Measurements from ENCODE around the gene GABRG3.

The GABRG3 gene

DNA sequence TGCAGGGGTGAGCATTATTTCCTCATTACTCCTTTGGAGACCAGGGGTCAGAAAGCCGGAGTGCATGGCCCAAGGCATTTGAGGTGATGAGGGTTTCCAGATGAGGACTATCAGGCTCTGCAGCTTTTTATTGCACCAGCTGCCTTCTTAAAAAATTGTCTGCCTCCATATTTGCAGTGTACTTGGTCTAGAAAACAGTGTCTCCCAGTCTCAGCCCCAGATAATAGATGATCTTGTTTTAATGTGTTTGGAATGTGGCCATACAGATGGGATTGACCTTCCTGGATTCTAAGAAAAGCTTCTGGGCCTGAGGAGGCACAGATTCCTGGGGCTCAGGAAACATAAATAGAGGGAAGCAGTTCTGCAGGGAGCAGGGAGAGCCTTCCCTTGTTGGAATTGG lies 123.3 kb downstream of the GABRG3 start:
- DNase-seq (ENCODE audit: low read depth in 1 of 2, low spot score in 1 of 2): no peak

DNA sequence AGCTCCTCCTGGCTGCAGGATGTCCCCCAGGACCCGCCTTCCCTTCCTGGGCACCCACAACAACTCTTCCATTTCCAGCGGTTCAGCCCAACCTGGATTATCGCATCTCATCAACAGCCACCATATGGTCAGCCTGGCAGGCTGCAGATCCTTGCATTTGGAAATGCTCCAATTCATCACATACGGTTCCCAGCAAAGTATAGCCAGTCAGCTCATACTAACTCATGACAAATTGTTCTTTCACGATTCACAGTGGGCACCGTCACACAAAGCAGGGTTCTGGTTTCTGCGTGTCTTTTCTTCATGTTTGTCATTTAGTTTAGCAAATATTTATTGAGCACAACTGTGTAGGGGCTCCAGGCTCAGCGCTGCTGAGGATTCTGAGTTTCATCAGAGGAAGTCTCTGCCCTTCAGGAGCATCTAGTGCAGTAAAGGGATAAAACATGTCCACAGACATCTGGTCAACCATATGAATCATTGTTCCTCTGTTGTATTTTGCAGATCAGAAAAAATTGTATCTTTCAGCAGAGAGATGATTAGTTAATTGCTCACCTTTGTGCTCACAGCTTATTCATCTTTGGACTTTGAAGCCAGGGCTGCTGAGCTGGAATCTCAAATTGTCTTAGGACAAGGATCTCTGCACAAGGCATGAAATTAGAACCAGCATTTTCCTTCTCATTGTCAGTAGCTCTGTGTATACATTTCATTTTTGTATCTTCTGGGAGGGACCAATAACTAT lies 125.1 kb downstream of the GABRG3 start:
- DNase-seq (ENCODE audit: low read depth in 1 of 2, low spot score in 1 of 2): no peak

DNA sequence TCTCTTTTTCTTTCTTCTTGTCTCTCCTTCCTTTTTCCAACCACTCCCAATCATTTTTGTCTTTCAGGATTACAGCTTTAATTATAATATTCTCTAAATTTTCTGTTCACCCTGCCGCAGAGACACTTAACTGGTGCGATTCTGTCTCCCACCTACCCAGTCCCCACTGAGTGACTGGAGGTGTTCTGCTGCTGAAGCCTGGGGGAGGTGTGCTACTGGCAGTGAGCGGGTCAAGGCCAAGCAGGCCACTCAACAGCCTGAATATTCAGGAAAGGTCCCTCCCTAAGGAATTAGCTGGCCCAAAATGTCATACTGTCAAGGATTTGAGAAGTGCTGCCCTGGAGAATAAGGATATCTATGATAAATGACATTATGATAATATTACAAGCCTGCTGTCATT lies 126.5 kb downstream of the GABRG3 start:
- no peak for DNase-seq (ENCODE audit: low read depth in 1 of 2, low spot score in 1 of 2)

GRCh38 chr15:27101982-27102381 lies 131.0 kb downstream of the GABRG3 start:
- DNase-seq (ENCODE audit: low read depth in 1 of 2, low spot score in 1 of 2): no peak

- no peak for DNase-seq (ENCODE audit: low read depth in 1 of 2, low spot score in 1 of 2)
Observed at GRCh38 chr15:27111323-27111722, 140.3 kb downstream of the GABRG3 start.

DNA sequence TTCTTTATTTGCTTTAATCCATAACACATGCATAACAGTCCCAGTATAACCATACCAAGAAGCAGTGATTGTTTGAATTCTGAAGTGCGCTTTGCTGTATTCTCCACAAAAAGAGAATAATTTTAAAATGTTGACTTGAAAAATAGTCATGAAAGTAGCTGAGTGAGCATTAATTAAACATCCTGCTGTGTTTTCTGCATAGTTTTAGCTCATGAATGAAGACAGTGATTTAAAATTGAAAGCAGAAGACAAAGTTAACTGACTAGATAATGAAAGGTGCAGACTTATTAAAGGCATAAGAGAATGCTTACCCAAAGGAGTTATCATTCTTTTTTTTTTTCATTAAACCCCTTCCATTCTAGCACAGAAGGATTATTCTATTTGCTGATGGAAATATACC lies 143.5 kb downstream of the GABRG3 start:
- DNase-seq (ENCODE audit: low read depth in 1 of 2, low spot score in 1 of 2): no peak

DNA sequence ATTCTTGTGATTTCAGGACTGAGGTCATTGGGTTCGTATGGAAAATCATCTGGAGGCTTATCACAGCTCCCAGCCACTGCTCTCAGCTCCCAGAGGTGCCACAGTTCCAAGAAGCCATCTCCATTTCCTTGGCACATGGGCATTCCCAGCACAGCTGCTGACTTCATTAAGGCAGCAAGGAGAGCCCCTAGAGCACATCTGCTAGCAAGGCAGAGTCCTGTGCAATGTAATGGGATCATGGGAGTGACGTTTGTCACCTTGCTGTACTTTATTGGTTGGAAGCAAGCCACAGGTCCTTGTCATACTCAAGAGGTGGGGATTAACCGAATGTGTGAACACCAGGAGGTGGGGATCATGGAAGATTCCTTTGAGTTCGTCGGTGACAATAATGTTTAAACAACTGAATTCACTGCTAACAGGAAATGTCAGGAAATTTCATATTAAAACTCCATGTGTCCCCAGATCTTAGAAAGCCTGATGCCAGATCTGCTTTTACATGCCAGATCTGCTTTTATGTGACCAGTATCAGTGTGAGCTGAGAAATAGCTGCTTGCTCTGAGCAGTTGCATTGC lies 148.8 kb downstream of the GABRG3 start:
- no peak for DNase-seq (ENCODE audit: low read depth in 1 of 2, low spot score in 1 of 2)

DNA sequence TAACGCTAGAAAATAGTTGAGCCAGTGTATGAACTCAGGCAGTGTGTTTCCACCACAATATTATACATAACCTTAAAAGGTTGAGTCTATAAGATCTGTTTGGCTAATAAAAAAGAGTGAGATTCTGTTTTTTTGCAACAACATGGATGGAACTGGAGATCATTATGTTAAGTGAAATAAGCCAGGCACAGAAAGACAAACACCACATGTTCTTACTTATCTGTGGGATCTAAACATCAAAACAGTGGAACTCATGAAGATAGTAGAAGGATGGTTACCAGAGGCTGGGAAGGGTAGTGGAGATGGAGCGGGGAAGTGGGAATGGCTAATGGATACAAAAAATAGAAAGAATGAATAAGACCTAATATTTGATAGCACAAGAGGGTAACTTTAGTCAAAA lies 150.7 kb downstream of the GABRG3 start:
- no peak for DNase-seq (ENCODE audit: low read depth in 1 of 2, low spot score in 1 of 2)

- no peak for DNase-seq (ENCODE audit: low read depth in 1 of 2, low spot score in 1 of 2)
Observed at GRCh38 chr15:27123291-27123690, 152.3 kb downstream of the GABRG3 start.

DNA sequence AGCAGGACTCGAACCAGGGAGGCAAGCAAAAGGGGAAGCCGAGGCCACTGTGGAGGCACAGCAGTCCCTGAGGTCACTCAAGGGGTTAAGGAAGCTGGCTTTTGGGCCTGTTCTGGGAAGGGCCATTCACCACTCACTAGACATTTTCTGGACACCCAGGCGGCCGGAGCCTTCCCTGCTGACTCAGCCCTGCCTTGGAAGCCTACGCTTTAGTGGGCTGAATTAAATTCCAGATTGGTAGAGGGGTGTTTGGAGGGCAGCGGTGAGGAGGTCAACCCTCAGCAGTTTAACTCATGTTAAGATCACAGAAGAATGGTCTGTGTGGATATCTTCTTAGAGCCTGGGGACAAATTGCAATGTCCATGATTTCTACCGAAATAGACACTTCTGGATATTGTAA lies 152.8 kb downstream of the GABRG3 start:
- DNase-seq (ENCODE audit: low read depth in 1 of 2, low spot score in 1 of 2): no peak

DNA sequence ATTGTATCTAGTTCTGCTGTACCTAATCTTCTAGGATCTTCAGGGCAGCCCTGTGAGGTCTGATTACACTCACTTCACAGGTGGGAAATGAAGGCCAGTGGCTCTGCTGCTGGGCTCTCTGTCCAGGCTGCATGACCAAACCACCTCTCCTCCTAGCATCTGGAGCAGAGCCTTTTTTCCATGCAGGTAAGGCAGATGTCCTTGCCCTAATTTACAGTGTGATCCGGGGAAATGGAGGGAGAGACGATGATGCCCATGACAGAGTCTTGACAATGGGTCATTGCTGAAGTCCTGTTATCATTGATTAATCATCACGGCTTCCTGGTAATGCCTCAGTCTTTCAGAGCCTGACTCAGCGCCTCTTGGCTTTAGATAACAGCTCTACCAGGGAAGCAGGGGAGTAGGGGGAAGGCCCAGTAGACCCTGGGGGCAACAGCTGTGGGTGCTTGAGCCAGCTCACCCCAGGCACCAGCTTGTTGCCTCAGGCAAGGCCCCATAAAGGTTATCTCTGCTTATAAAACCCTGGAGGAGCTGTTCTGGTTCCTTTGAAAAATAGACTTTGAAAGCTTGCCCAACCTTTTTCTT lies 153.4 kb downstream of the GABRG3 start:
- no peak for DNase-seq (ENCODE audit: low read depth in 1 of 2, low spot score in 1 of 2)

- DNase-seq (ENCODE audit: low read depth in 1 of 2, low spot score in 1 of 2): no peak
Observed at GRCh38 chr15:27125185-27125584, 154.2 kb downstream of the GABRG3 start.

GRCh38 chr15:27126449-27126848 lies 155.5 kb downstream of the GABRG3 start:
- DNase-seq (ENCODE audit: low read depth in 1 of 2, low spot score in 1 of 2): no peak

- DNase-seq (ENCODE audit: low read depth in 1 of 2, low spot score in 1 of 2): no peak
Observed at GRCh38 chr15:27127815-27128570, 157.0 kb downstream of the GABRG3 start.

DNA sequence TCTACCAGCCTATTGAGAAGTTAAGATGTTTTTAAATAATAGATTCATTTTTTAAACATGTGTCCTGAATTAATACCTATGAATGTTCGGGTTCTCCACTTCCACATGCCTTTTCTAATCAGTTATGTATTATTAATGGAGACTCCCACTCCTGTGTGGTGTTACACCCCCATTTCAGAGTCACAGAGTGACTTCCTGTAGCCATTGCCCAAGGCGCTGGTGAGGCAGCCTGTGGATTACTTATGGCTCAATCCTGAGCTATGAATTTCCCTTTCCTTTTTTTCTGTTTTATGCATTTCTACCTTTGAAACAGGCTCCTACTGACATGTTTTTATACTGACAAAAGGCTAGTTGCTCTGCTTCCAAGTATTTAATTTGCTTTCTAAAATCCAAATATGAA lies 162.3 kb downstream of the GABRG3 start:
- DNase-seq (ENCODE audit: low read depth in 1 of 2, low spot score in 1 of 2): no peak

GRCh38 chr15:27134481-27134880 lies 163.5 kb downstream of the GABRG3 start:
- DNase-seq (ENCODE audit: low read depth in 1 of 2, low spot score in 1 of 2): no peak

DNA sequence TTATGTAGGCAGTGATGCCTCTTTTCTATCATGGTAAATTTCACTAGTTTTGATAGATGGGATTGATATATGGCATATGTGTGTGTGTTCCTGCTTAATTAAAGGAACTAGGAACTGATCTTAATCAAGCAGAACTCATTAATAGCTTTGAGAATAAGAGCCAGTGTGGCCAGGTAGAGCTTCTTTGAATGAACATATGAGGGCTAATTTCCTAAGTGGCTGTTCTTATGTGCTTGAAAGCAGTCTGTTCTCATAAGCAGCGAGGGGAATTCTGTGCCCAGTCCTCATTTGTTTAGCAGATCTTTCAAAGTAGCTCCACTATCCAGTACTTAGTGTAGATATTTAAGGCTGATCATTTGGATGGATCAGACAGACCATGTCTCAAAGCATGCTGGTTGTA lies 164.2 kb downstream of the GABRG3 start:
- DNase-seq (ENCODE audit: low read depth in 1 of 2, low spot score in 1 of 2): no peak

DNA sequence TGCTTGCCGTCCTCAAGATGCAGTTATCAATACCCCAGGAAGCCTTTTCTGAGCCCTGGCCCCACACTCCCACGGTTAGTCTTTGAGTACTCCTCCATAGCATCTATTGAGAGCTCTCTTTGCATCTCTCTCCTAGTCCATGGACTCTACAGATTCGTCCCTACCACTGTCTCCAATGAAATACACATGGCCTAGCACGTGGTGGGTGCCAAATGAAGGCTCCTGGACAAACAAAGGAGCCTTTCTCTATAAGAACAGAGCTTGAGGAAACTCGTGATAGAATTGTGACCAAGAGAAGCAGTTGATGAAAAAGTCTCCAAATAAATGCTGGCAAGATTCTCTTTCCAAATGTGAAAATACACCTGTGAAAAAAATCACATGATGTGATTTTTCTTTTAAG lies 166.1 kb downstream of the GABRG3 start:
- no peak for DNase-seq (ENCODE audit: low read depth in 1 of 2, low spot score in 1 of 2)

- DNase-seq (ENCODE audit: low read depth in 1 of 2, low spot score in 1 of 2): no peak
Observed at GRCh38 chr15:27165590-27165989, 194.6 kb downstream of the GABRG3 start.

- no peak for DNase-seq (ENCODE audit: low read depth in 1 of 2, low spot score in 1 of 2)
Observed at GRCh38 chr15:27166917-27167316, 195.9 kb downstream of the GABRG3 start.

- DNase-seq (ENCODE audit: low read depth in 1 of 2, low spot score in 1 of 2): no peak
Observed at GRCh38 chr15:27167738-27168137, 196.8 kb downstream of the GABRG3 start.

DNA sequence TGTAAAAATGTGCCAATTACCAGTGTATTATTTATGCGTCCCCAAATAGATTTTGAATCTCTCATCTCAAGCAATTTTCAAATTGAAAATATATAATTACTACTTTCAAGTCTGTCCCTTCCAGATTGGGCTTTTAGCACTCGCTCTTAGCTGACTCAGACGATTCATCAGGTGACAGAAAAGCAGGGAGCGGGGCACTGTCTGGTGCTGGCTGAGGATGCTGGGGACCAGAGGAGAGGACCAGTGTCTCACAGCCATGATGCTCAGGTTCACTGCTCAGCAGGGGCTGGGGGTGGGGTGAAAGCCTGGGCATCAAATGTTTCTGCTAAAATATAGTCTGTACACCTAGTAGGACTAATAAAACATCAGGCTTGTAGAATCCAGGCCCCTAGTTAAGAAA lies 199.9 kb downstream of the GABRG3 start:
- no peak for DNase-seq (ENCODE audit: low read depth in 1 of 2, low spot score in 1 of 2)
